A673 (cell line): ENCODE results near the gene TAC3. TPM values are rescaled to one million over a fixed set of nuclear protein-coding genes. Genes with fewer than 3 reads are reported as not detected.

ENCODE experiments used
- BruUV-seq: library from RNA; stranded (reverse); fragments of 400-500 nt; replicated peaks from 2 replicates; lab custom pipeline; 2021; lab: Mats Ljungman, UMichigan
- CTCF ChIA-PET: fragments of 300-600 bp; sonication (Branson Sonifier 250); formaldehyde crosslinking; loops from one replicate; lab custom pipeline; 2022; ENCODE audit warnings: antibody characterized with exemption; lab: Charles Lee
- POLR2A ChIA-PET: fragments of 300-600 bp; sonication (Branson Sonifier 250); formaldehyde crosslinking; loops from one replicate; lab custom pipeline; 2022; ENCODE audit warnings: antibody characterized with exemption; ENCODE audit not compliant: low non-redundant PET; lab: Charles Lee
- DNase-seq: peaks from one replicate; pipeline ENCODE4 v3.0.0-alpha.2; 2015; ENCODE audit warnings: low spot score
- H3K27ac ChIP-seq: fragments of 200-600 bp; sonication (generic); 2 replicates; pipeline ENCODE4 v1.5.1; 2016; ENCODE audit warnings: mixed run types, low read depth, mild to moderate bottlenecking, mixed read lengths, antibody characterized with exemption, low read length; ENCODE audit not compliant: poor library complexity, severe bottlenecking
- H3K27me3 ChIP-seq: fragments of 200-600 bp; sonication (generic); replicated peaks from 2 replicates; pipeline ENCODE4 v1.6.1; 2017; ENCODE audit warnings: mixed run types, low read depth, mild to moderate bottlenecking, mixed read lengths, antibody characterized with exemption, low read length; ENCODE audit not compliant: insufficient read depth, poor library complexity
- H3K36me3 ChIP-seq: fragments of 200-600 bp; sonication (generic); 2 replicates; pipeline ENCODE4 v1.6.1; 2016; ENCODE audit warnings: mixed run types, mild to moderate bottlenecking, mixed read lengths, antibody characterized with exemption, low read length; ENCODE audit not compliant: insufficient read depth, poor library complexity, severe bottlenecking
- H3K4me1 ChIP-seq: fragments of 200-600 bp; sonication (generic); 2 replicates; pipeline ENCODE4 v1.6.1; 2017; ENCODE audit warnings: mixed run types, mild to moderate bottlenecking, mixed read lengths, antibody characterized with exemption, low read length; ENCODE audit not compliant: insufficient read depth, poor library complexity, severe bottlenecking
- H3K4me3 ChIP-seq: fragments of 200-600 bp; sonication (generic); 2 replicates; pipeline ENCODE4 v1.5.1; 2016; ENCODE audit warnings: low read depth, mixed run types, mild to moderate bottlenecking, mixed read lengths, low read length; ENCODE audit not compliant: poor library complexity, severe bottlenecking
- H3K9me3 ChIP-seq: fragments of 200-600 bp; sonication (generic); 2 replicates; pipeline ENCODE4 v1.6.1; 2016; ENCODE audit warnings: mixed run types, low read depth, mild to moderate bottlenecking, mixed read lengths, antibody characterized with exemption, low read length; ENCODE audit not compliant: poor library complexity, severe bottlenecking
- EZH2 ChIP-seq: fragments of 200-600 bp; sonication (generic); IDR thresholded peaks from 2 replicates; pipeline ENCODE4 v1.6.1; 2017; ENCODE audit warnings: borderline replicate concordance, low read depth, mild to moderate bottlenecking, mixed read lengths, antibody characterized with exemption, low read length; ENCODE audit not compliant: poor library complexity, severe bottlenecking
- intact Hi-C: fragments of 100-400 bp; cut with micrococcal nuclease; formaldehyde crosslinking; loops from one replicate; pipeline ENCODE4 v1.10.0; 2022; ENCODE audit not compliant: unreplicated experiment
- total RNA-seq: library from RNA; stranded (reverse); gene quantifications from 2 replicates; pipeline ENCODE4 v1.2.3, GENCODE V29; 2021
- TF ChIP-seq, protein P1 (sequence below): fragments of 300-800, 200-600 bp; sonication (generic); conservative IDR thresholded peaks from 2 replicates; pipeline ENCODE4 v1.5.1; 2017; ENCODE audit warnings: low read depth, mild to moderate bottlenecking, antibody characterized with exemption, low read length, moderate library complexity, mixed read lengths

The TAC3 gene
- total RNA-seq, 1 experiment from 2014 or later = not detected

DNA sequence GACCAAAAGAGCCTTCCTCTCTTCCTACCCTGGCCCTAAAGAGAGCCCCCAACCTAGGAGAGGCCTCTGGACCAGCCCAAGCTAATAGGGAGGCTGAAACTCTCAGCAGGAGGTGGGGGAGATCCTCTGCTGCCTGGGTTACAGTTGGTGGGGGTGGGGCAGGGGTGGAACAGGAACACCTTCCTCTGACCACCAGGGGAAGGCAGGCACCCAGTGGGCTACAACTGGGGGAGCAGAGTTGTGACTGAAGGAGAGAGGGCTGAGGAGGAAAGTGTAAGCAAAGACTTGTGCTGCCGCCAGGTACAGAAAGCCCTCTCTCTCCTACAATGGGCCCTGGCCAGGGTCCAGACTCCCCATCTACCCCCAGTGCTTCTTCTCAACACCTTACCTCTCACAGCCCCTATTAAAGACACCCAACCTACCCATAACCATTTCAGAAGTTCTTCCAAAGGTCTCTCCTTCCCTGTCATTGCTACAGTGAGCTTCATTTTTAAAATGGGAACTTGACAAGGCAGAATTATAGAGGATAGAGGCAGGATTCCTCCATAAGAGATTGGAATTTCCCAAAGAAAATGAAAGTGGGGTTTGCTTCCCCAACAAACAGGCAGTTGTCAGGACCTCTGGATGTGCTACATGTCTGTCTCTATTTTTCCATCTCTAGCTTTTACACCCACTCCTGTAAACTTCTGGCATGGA lies 32.2 kb upstream of the TAC3 start:
- intact Hi-C loops = no loop called here
- Histone ChIP-seq H3K9me3 (no peaks in the 10 kb centered on the region), H3K27me3 (no peaks in the 10 kb centered on the region), H3K27ac (no peak overlapping the region), H3K4me3 (no peak overlapping the region), H3K36me3 (no peaks in the 10 kb centered on the region), H3K4me1 (no peaks in the 10 kb centered on the region)
- no peak for DNase-seq
- no TSS peak for BruUV-seq
- TF ChIP-seq EZH2 = no peak
- TF ChIP-seq, protein P1, sequence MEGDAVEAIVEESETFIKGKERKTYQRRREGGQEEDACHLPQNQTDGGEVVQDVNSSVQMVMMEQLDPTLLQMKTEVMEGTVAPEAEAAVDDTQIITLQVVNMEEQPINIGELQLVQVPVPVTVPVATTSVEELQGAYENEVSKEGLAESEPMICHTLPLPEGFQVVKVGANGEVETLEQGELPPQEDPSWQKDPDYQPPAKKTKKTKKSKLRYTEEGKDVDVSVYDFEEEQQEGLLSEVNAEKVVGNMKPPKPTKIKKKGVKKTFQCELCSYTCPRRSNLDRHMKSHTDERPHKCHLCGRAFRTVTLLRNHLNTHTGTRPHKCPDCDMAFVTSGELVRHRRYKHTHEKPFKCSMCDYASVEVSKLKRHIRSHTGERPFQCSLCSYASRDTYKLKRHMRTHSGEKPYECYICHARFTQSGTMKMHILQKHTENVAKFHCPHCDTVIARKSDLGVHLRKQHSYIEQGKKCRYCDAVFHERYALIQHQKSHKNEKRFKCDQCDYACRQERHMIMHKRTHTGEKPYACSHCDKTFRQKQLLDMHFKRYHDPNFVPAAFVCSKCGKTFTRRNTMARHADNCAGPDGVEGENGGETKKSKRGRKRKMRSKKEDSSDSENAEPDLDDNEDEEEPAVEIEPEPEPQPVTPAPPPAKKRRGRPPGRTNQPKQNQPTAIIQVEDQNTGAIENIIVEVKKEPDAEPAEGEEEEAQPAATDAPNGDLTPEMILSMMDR = no peak
- ChIA-PET POLR2A (no interaction called here), CTCF (interaction anchor here (0.5 to 0.6 kb wide), 2 partner anchors 79 to 195 kb away, joined by 6 to 11 read pairs; partner anchors contain the start of gene LRP1)

DNA sequence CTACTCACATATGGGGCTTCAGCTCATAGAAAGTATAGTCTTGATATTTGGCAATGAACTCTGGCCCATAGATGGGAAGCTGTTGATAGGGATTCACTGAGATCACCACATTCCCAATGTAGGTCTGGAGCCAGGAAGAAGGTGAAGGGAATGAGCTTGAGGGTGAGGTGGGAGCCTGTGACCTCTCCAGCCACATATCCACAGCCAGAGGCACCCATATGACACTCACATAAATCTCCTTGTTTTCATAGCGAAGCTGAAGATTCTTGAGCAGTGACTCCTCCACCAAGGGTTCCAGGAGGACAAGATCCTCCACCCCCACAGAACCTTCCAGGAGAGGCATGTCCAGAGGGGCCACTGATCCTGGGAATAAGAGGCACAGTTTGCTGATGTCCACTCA lies 31.7 kb upstream of the TAC3 start:
- Histone ChIP-seq H3K9me3 (no peaks in the 10 kb centered on the region), H3K27me3 (no peaks in the 10 kb centered on the region), H3K36me3 (no peaks in the 10 kb centered on the region), H3K27ac (no peak overlapping the region), H3K4me3 (no peak overlapping the region), H3K4me1 (no peaks in the 10 kb centered on the region)
- BruUV-seq = no TSS peak
- ChIA-PET POLR2A (no interaction called here), CTCF (interaction anchor here (0.6 kb wide), 1 partner anchor 80 kb away, joined by 6 read pairs; the partner anchor contains the start of gene LRP1)
- intact Hi-C loops = no loop called here
- TF ChIP-seq, protein P1 = no peak
- TF ChIP-seq EZH2 = no peak
- DNase-seq = no peak

DNA sequence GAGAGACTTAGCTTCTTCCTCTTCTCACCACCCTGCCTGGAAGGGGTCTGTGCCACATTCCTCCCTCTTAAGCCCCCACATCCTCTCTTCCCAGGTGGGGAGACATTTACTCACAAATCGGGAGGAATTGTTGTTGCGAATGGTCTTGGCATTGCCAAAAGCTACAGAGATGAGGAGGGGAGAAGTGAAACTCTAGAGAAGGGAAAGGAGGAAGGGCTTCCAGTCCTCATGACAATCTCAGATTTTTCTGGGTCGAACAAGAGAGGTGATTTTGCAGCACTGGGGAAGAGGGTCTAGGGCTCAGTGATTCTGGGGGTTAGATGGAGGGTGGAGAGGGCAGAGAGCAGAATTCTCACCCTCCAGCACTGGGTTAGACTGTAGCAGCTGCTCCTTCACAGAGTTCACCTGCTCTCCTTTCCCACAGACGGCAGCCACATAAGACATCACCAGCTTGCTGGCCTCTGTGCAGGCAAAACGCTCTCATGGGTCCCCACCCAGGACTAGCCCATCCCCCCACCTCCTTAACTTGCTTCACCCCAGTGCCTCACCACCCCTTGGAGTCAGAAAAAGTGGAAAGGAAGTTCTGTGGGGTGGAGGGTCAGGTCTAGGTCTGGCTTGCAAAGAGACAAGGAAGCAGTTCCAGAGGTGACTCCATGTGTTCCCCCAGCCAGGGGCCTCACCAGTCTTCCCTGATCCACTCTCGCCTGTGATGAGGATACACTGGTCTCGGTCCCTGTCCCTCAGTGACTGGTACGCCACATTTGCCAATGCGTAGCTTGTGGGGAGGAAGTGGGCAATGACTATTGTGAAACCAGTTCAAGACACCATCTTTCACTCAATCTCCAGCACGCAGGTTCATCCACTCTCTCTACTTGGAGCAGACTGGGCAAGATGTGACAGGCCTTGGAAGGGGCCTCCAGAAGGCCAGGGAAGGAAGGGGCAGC lies 30.9 kb upstream of the TAC3 start:
- POLR2A ChIA-PET = no interaction called here
- Histone ChIP-seq H3K27me3 (no peaks in the 10 kb centered on the region), H3K9me3 (no peaks in the 10 kb centered on the region), H3K4me3 (no peak overlapping the region), H3K4me1 (no peaks in the 10 kb centered on the region), H3K36me3 (no peaks in the 10 kb centered on the region), H3K27ac (no peak overlapping the region)
- intact Hi-C loops = no loop called here
- no peak for DNase-seq
- no peak for TF ChIP-seq EZH2
- TF ChIP-seq, protein P1 = no peak
- CTCF ChIA-PET = no interaction called here
- BruUV-seq = no TSS peak
